Suprapubic skin (tissue), 4 donors: ENCODE measurements around the gene STPG4. TPM values are rescaled to one million over a fixed set of nuclear protein-coding genes. Genes with fewer than 3 reads are reported as not detected.

Experiments
- DNase-seq, 2 donors: peaks; one replicate each; pipeline ENCODE4 v3.0.0-alpha.2; 2019; ENCODE audit warnings: low spot score in 2 of 2
- H3K27ac ChIP-seq: fragments of 200-600 bp; sonication (generic); one replicate; pipeline ENCODE4 v1.5.1; 2019
- H3K27me3 ChIP-seq: fragments of 200-600 bp; sonication (generic); one replicate; pipeline ENCODE4 v1.5.1; 2019
- H3K36me3 ChIP-seq: fragments of 200-600 bp; sonication (generic); one replicate; pipeline ENCODE4 v1.5.1; 2019
- H3K4me1 ChIP-seq: fragments of 200-600 bp; sonication (generic); one replicate; pipeline ENCODE4 v1.5.1; 2019
- H3K4me3 ChIP-seq: fragments of 200-600 bp; sonication (generic); one replicate; pipeline ENCODE4 v1.5.1; 2019; ENCODE audit warnings: mild to moderate bottlenecking
- H3K9me3 ChIP-seq: fragments of 200-600 bp; sonication (generic); one replicate; pipeline ENCODE4 v1.5.1; 2019
- CTCF ChIP-seq, 2 donors: fragments of 200-600 bp in 1 of 2; fragments of 450-650 bp in 1 of 2; sonication (generic) in 1 of 2; IDR thresholded peaks; one replicate each; pipeline ENCODE4 v1.5.1; 2016 to 2019; ENCODE audit warnings: antibody characterized with exemption in 2 of 2, mild to moderate bottlenecking in 1 of 2, moderate library complexity in 1 of 2
- EP300 ChIP-seq: sonication (generic); formaldehyde crosslinking; IDR thresholded peaks from one replicate; pipeline ENCODE4 v1.6.1; 2017; ENCODE audit warnings: antibody characterized with exemption
- POLR2A ChIP-seq, 2 donors: fragments of 450-650 bp; IDR thresholded peaks; one replicate each; pipeline ENCODE4 v1.6.1; 2017; ENCODE audit warnings: antibody characterized with exemption in 2 of 2, mild to moderate bottlenecking in 2 of 2, moderate library complexity in 2 of 2
- POLR2AphosphoS5 ChIP-seq, 3 donors: sonication (generic); formaldehyde crosslinking; IDR thresholded peaks; one replicate each; pipeline ENCODE4 v1.6.1; 2017; ENCODE audit warnings: antibody characterized with exemption in 3 of 3
- WGBS: methylation state at CpG from one replicate; pipeline ENCODE4 v1.1.5; 2018; 5-methylcytosine and 5-hydroxymethylcytosine counted together
- total RNA-seq, 4 donors: library from RNA; depleted of rRNA; stranded (reverse); fragments of >200 nt; gene quantifications; one replicate each; pipeline ENCODE4 v1.1.0, GENCODE V29; 2016

The STPG4 gene
- total RNA-seq, 4 donors from 2014 or later = 0.49 to 1.4 (median 0.91) TPM; not detected in 1

GRCh38 chr2:47147021-47147420, 8.1 kb downstream of the STPG4 start:
- Histone ChIP-seq H3K27ac (no peak overlapping the region), H3K9me3 (no peaks in the 10 kb centered on the region), H3K4me1 (no peaks in the 10 kb centered on the region), H3K27me3 (no peaks in the 10 kb centered on the region), H3K36me3 (peaks cover 26% of the 10 kb centered on the region), H3K4me3 (no peak overlapping the region)
- DNase-seq = no peak
- no peak for TF ChIP-seq EP300
- TF ChIP-seq POLR2A (IDR thresholded peaks at IDR 0.05) = no peak
- TF ChIP-seq CTCF (IDR thresholded peaks at IDR 0.05) = no peak
- no peak for TF ChIP-seq POLR2AphosphoS5 (IDR thresholded peaks at IDR 0.05)
- WGBS = 97% methylated on average over 3 of the region's 3 CpGs

- Histone ChIP-seq H3K27me3 (no peaks in the 10 kb centered on the region), H3K9me3 (no peaks in the 10 kb centered on the region), H3K27ac (no peak overlapping the region), H3K36me3 (peaks cover 15% of the 10 kb centered on the region), H3K4me1 (no peaks in the 10 kb centered on the region), H3K4me3 (no peak overlapping the region)
- 97% methylated on average over 1 of the region's 1 CpG for WGBS
- no peak for TF ChIP-seq POLR2AphosphoS5 (IDR thresholded peaks at IDR 0.05)
- no peak for TF ChIP-seq CTCF (IDR thresholded peaks at IDR 0.05)
- no peak for TF ChIP-seq EP300
- no peak for TF ChIP-seq POLR2A (IDR thresholded peaks at IDR 0.05)
- no peak for DNase-seq
Observed at GRCh38 chr2:47145466-47145865, 9.6 kb downstream of the STPG4 start.

GRCh38 chr2:47141520-47141919, 13.6 kb downstream of the STPG4 start:
- no peaks in the 10 kb centered on the region for H3K9me3 ChIP-seq
- H3K4me1 ChIP-seq = no peaks in the 10 kb centered on the region
- peaks cover 5% of the 10 kb centered on the region for H3K36me3 ChIP-seq
- no peaks in the 10 kb centered on the region for H3K27me3 ChIP-seq
- no peak for DNase-seq
- 87% methylated on average over 3 of the region's 3 CpGs for WGBS
- TF ChIP-seq POLR2AphosphoS5 (IDR thresholded peaks at IDR 0.05) (no peak), CTCF (IDR thresholded peaks at IDR 0.05) (no peak), EP300 (no peak), POLR2A (IDR thresholded peaks at IDR 0.05) (no peak)
- no peak overlapping the region for H3K4me3 ChIP-seq
- no peak overlapping the region for H3K27ac ChIP-seq

- H3K4me3 ChIP-seq = no peak overlapping the region
- H3K4me1 ChIP-seq = no peaks in the 10 kb centered on the region
- H3K36me3 ChIP-seq = no peaks in the 10 kb centered on the region
- no peak overlapping the region for H3K27ac ChIP-seq
- 76% methylated on average over 3 of the region's 3 CpGs for WGBS
- no peaks in the 10 kb centered on the region for H3K9me3 ChIP-seq
- H3K27me3 ChIP-seq = no peaks in the 10 kb centered on the region
- no peak for DNase-seq
- TF ChIP-seq POLR2AphosphoS5 (IDR thresholded peaks at IDR 0.05) = no peak
Observed at GRCh38 chr2:47134386-47135090, 20.6 kb downstream of the STPG4 start.

- no peaks in the 10 kb centered on the region for H3K27me3 ChIP-seq
- H3K9me3 ChIP-seq = no peaks in the 10 kb centered on the region
- no peaks in the 10 kb centered on the region for H3K36me3 ChIP-seq
- no peak overlapping the region for H3K4me3 ChIP-seq
- no peak for TF ChIP-seq POLR2AphosphoS5 (IDR thresholded peaks at IDR 0.05)
- no peak for TF ChIP-seq POLR2A (IDR thresholded peaks at IDR 0.05)
- TF ChIP-seq CTCF (IDR thresholded peaks at IDR 0.05) = no peak
- TF ChIP-seq EP300 = no peak
- no peaks in the 10 kb centered on the region for H3K4me1 ChIP-seq
- WGBS = 87% methylated on average over 4 of the region's 4 CpGs
- no peak overlapping the region for H3K27ac ChIP-seq
- DNase-seq = no peak
Observed at GRCh38 chr2:47133046-47133445, 22.1 kb downstream of the STPG4 start.
